Endothelial cell of umbilical vein (primary cell): ENCODE measurements around the gene CHST15. TPM values are rescaled to one million over a fixed set of nuclear protein-coding genes. Genes with fewer than 3 reads are reported as not detected.

ENCODE experiments used
- BruUV-seq: library from RNA; stranded (reverse); fragments of 400-500 nt; replicated peaks from 2 replicates; lab custom pipeline; 2021; lab: Mats Ljungman, UMichigan
- CTCF ChIA-PET: fragments of 300-600, 350-600 bp; sonication (Branson Sonifier 250); formaldehyde crosslinking; loops from one replicate; lab custom pipeline; 2021; ENCODE audit warnings: antibody characterized with exemption, inconsistent platforms; lab: Charles Lee
- POLR2A ChIA-PET: fragments of 300-600, 350-600 bp; sonication (Branson Sonifier 250); formaldehyde crosslinking; loops from one replicate; lab custom pipeline; 2021; ENCODE audit warnings: antibody characterized with exemption, inconsistent platforms; lab: Charles Lee
- DNase-seq: peaks from one replicate; pipeline ENCODE4 v3.0.0-alpha.2; 2011; ENCODE audit warnings: low read depth, low spot score
- FAIRE-seq: peaks from 2 replicates; lab custom pipeline; 2011; peaks lifted over from hg19 to GRCh38; lab: Jason Lieb, UNC
- H2AFZ ChIP-seq: 2 replicates; pipeline ENCODE4 v1.6.0; 2012; ENCODE audit warnings: low read depth, low read length, control low read depth, inconsistent platforms
- H3K27ac ChIP-seq: 2 replicates; pipeline ENCODE4 v1.5.1; 2011; ENCODE audit warnings: low read depth, mild to moderate bottlenecking, control low read depth, low read length, moderate library complexity; ENCODE audit not compliant: insufficient read depth
- H3K27me3 ChIP-seq, 2 experiments: 2 replicates each; pipeline versions ENCODE4 v1.6.0 to v1.6.1; 2011; ENCODE audit warnings: low read length in 2 of 2, mixed read lengths in 1 of 2; ENCODE audit not compliant: control insufficient read depth in 2 of 2, insufficient read depth in 2 of 2
- H3K36me3 ChIP-seq, 2 experiments: 2 replicates in 1 of 2; 3 replicates in 1 of 2; pipeline ENCODE4 v1.5.1; 2011; ENCODE audit warnings: low read length in 2 of 2, mild to moderate bottlenecking in 1 of 2, moderate library complexity in 1 of 2; ENCODE audit not compliant: control insufficient read depth in 2 of 2, insufficient read depth in 2 of 2; ENCODE audit errors: extremely low read depth in 1 of 2
- H3K4me1 ChIP-seq: 3 replicates; pipeline ENCODE4 v1.5.1; 2011; ENCODE audit warnings: mild to moderate bottlenecking, low read length; ENCODE audit not compliant: control insufficient read depth, insufficient read depth; ENCODE audit errors: extremely low read depth
- H3K4me2 ChIP-seq: 2 replicates; pipeline ENCODE4 v1.6.1; 2011; ENCODE audit warnings: low read length, control low read depth, mixed read lengths; ENCODE audit not compliant: insufficient read depth
- H3K4me3 ChIP-seq, 3 experiments: fragments of 200-600 bp in 1 of 3; sonication (generic), shearing (Covaris generic) in 1 of 3; replicated peaks in 1 of 3; 2 replicates each; pipeline ENCODE4 v1.5.1; 2011 to 2016; ENCODE audit warnings: control low read depth in 3 of 3, low read length in 3 of 3, mild to moderate bottlenecking in 2 of 3, inconsistent platforms in 1 of 3, low read depth in 1 of 3, moderate library complexity in 1 of 3; ENCODE audit not compliant: insufficient read depth in 1 of 3
- H3K79me2 ChIP-seq: 2 replicates; pipeline ENCODE4 v1.6.0; 2012; ENCODE audit warnings: low read length, inconsistent platforms; ENCODE audit not compliant: control insufficient read depth, insufficient read depth
- H3K9ac ChIP-seq: replicated peaks from 2 replicates; pipeline ENCODE3; 2011; ENCODE audit warnings: low read length, control low read depth; ENCODE audit not compliant: insufficient read depth; ENCODE audit errors: extremely low read depth
- H3K9me1 ChIP-seq: replicated peaks from 3 replicates; pipeline ENCODE4 v1.6.0; 2011; ENCODE audit warnings: mild to moderate bottlenecking, low read length; ENCODE audit not compliant: control insufficient read depth, insufficient read depth; ENCODE audit errors: extremely low read depth
- H3K9me3 ChIP-seq: replicated peaks from 2 replicates; pipeline ENCODE4 v1.5.1; 2012; ENCODE audit warnings: low read length, inconsistent platforms; ENCODE audit not compliant: control insufficient read depth, insufficient read depth
- H4K20me1 ChIP-seq: replicated peaks from 2 replicates; pipeline ENCODE3; 2011; ENCODE audit warnings: mild to moderate bottlenecking, low read length; ENCODE audit not compliant: control insufficient read depth, insufficient read depth; ENCODE audit errors: extremely low read depth
- EZH2 ChIP-seq: IDR thresholded peaks from 2 replicates; pipeline ENCODE4 v1.6.1; 2012; ENCODE audit warnings: borderline replicate concordance, low read depth, mild to moderate bottlenecking, moderate library complexity, low read length, inconsistent platforms; ENCODE audit not compliant: severe bottlenecking
- FOS ChIP-seq: IDR thresholded peaks from 2 replicates; pipeline ENCODE4 v1.6.1; 2011; ENCODE audit warnings: mild to moderate bottlenecking, low read length, moderate library complexity, borderline replicate concordance; ENCODE audit not compliant: insufficient read depth
- GATA2 ChIP-seq: IDR thresholded peaks from 2 replicates; pipeline ENCODE4 v1.7.0; 2011; ENCODE audit warnings: low read depth, mild to moderate bottlenecking, moderate library complexity, mixed read lengths, low read length; ENCODE audit not compliant: insufficient read length, insufficient read depth
- JUN ChIP-seq: IDR thresholded peaks from 2 replicates; pipeline ENCODE4 v1.6.1; 2011; ENCODE audit warnings: borderline replicate concordance, low read depth; ENCODE audit not compliant: insufficient read length, insufficient read depth
- MYC ChIP-seq: IDR thresholded peaks from one replicate; pipeline ENCODE4 v1.6.1; 2011; ENCODE audit warnings: mild to moderate bottlenecking, low read depth, low read length
- POLR2A ChIP-seq: IDR thresholded peaks from 2 replicates; pipeline ENCODE4 v1.6.1; 2012; ENCODE audit warnings: low read depth, mild to moderate bottlenecking, control low read depth, low read length
- POLR2AphosphoS5 ChIP-seq: IDR thresholded peaks from 2 replicates; pipeline ENCODE4 v1.6.1; 2012; ENCODE audit warnings: low read depth, mild to moderate bottlenecking, control low read depth, low read length, moderate library complexity; ENCODE audit not compliant: insufficient read depth
- dilution Hi-C: fragments of 300-500 bp; cut with MboI; formaldehyde crosslinking; loops from one replicate; pipeline ENCODE4 v1.15.0; 2019; ENCODE audit warnings: low sequenced_read_pairs; ENCODE audit not compliant: extremely low pct_ligation_motif_present
- intact Hi-C: fragments of 100-400 bp; cut with micrococcal nuclease; formaldehyde crosslinking; loops from one replicate; pipeline ENCODE4 v1.10.0; 2022
- polyA plus RNA-seq, 4 experiments: library from polyadenylated mRNA; depleted of rRNA in 3 of 4; stranded (reverse) in 3 of 4; unstranded in 1 of 4; fragments of >200 nt; gene quantifications; 2 replicates each; pipeline versions ENCODE4 v1.2.1 to v1.2.3, GENCODE V29; 2011 to 2012; ENCODE audit warnings: missing spikeins in 1 of 4
- total RNA-seq: library from RNA; stranded (reverse); gene quantifications from 2 replicates; pipeline ENCODE4 v1.2.3, GENCODE V29; 2021
- TF ChIP-seq, protein P1 (sequence below), 2 donors: IDR thresholded peaks; 1 replicate in 1 of 2; 2 replicates in 1 of 2; pipeline ENCODE4 v1.5.1; 2011; ENCODE audit warnings: low read length in 2 of 2, mild to moderate bottlenecking in 2 of 2, moderate library complexity in 2 of 2, control low read depth in 1 of 2, inconsistent platforms in 1 of 2, low read depth in 1 of 2; ENCODE audit not compliant: insufficient read depth in 1 of 2; ENCODE audit errors: extremely low read depth in 1 of 2
- TF ChIP-seq, protein P2 (sequence below): IDR thresholded peaks from 2 replicates; pipeline ENCODE4 v1.6.1; 2011; ENCODE audit not compliant: insufficient read depth, insufficient read length

CHST15 gene
- total and polyA plus RNA-seq, 2 donors (not counting 3 experiments of a cell fraction or from before 2014, with no cell fraction given) = 23.1 to 29.2 TPM

DNA sequence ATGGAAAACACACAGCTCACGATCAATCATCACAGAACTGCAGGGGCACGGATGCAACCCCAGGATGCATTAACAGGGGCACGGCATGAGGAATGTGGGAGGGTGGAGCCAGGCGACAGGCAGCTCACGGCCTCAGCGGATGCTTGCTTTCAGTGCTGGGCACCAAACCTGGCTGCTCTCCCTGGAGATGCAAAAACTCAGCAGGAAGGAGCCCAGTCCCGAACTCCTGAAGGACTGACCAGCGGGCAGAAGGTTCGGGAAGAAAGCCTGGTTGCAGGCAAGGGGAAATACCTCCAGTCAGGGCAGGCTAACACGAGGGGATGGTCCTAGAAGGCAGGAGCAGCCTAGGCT, 66.8 kb downstream of the CHST15 start:
- Histone ChIP-seq H3K36me3 (peaks cover 0 to 7% of the 10 kb centered on the region in 2 experiments), H2AFZ (no peak overlapping the region), H3K9me3 (no peaks in the 10 kb centered on the region), H3K9me1 (no peaks in the 10 kb centered on the region), H3K4me1 (no peaks in the 10 kb centered on the region), H4K20me1 (no peaks in the 10 kb centered on the region), H3K9ac (no peak overlapping the region), H3K27me3 (no peaks in the 10 kb centered on the region), H3K27ac (no peak overlapping the region), H3K4me3 (no peak overlapping the region), H3K4me2 (no peak overlapping the region), H3K79me2 (no peaks in the 10 kb centered on the region)
- no peak for TF ChIP-seq FOS
- TF ChIP-seq, protein P1, sequence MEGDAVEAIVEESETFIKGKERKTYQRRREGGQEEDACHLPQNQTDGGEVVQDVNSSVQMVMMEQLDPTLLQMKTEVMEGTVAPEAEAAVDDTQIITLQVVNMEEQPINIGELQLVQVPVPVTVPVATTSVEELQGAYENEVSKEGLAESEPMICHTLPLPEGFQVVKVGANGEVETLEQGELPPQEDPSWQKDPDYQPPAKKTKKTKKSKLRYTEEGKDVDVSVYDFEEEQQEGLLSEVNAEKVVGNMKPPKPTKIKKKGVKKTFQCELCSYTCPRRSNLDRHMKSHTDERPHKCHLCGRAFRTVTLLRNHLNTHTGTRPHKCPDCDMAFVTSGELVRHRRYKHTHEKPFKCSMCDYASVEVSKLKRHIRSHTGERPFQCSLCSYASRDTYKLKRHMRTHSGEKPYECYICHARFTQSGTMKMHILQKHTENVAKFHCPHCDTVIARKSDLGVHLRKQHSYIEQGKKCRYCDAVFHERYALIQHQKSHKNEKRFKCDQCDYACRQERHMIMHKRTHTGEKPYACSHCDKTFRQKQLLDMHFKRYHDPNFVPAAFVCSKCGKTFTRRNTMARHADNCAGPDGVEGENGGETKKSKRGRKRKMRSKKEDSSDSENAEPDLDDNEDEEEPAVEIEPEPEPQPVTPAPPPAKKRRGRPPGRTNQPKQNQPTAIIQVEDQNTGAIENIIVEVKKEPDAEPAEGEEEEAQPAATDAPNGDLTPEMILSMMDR (IDR thresholded peaks at IDR 0.05; ENCODE audit: extremely low read depth in 1 of 2, insufficient read depth in 1 of 2, low read depth in 1 of 2, low read length in 2 of 2) = no peak
- TF ChIP-seq POLR2A = no peak
- no peak for TF ChIP-seq POLR2AphosphoS5
- TF ChIP-seq JUN = no peak
- TF ChIP-seq, protein P2, sequence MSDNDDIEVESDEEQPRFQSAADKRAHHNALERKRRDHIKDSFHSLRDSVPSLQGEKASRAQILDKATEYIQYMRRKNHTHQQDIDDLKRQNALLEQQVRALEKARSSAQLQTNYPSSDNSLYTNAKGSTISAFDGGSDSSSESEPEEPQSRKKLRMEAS = no peak
- no peak for TF ChIP-seq GATA2
- TF ChIP-seq MYC = no peak
- no peak for TF ChIP-seq EZH2
- dilution Hi-C loops (no loop called here), intact Hi-C loops (no loop called here)
- DNase-seq (no peak), FAIRE-seq (no peak)
- CTCF ChIA-PET = interaction anchor here (1.8 to 7.4 kb wide), 2 partner anchors 32 to 362 kb away, joined by 12 to 49 read pairs; no protein-coding TSS in a partner anchor
- POLR2A ChIA-PET = no interaction called here
- BruUV-seq = no TSS peak
